BJ (cell line): ENCODE data around the gene NEO1. TPM values are rescaled to one million over a fixed set of nuclear protein-coding genes. Genes with fewer than 3 reads are reported as not detected.

ENCODE experiments used
- CTCF ChIA-PET: fragments of 350-600 bp; formaldehyde crosslinking; extraction: SDS; loops from one replicate; lab custom pipeline; 2021; ENCODE audit warnings: antibody characterized with exemption, inconsistent platforms; lab: Yijun Ruan, JAX
- POLR2A ChIA-PET: fragments of 300-600 bp; sonication (Branson Sonifier 250); formaldehyde crosslinking; extraction: SDS; loops from one replicate; lab custom pipeline; 2021; ENCODE audit warnings: antibody characterized with exemption; lab: Charles Lee
- DNase-seq: peaks from one replicate; pipeline ENCODE4 v3.0.0-alpha.2; 2011; ENCODE audit warnings: low read depth
- H3K27me3 ChIP-seq: 2 replicates; pipeline ENCODE4 v1.6.0; 2011; ENCODE audit warnings: low read length; ENCODE audit not compliant: control insufficient read depth, insufficient read depth
- H3K36me3 ChIP-seq: 2 replicates; pipeline ENCODE4 v1.5.1; 2011; ENCODE audit warnings: low read length; ENCODE audit not compliant: control insufficient read depth, insufficient read depth
- H3K4me3 ChIP-seq: 2 replicates; pipeline ENCODE4 v1.5.1; 2011; ENCODE audit warnings: low read depth, mild to moderate bottlenecking, control low read depth, low read length
- CTCF ChIP-seq: IDR thresholded peaks from 2 replicates; pipeline ENCODE4 v1.5.1; 2011; ENCODE audit warnings: low read depth, mild to moderate bottlenecking, control low read depth, inconsistent platforms, low read length, moderate library complexity; ENCODE audit not compliant: insufficient read depth
- polyA plus RNA-seq: library from polyadenylated mRNA; depleted of rRNA; stranded (reverse); fragments of >200 nt; gene quantifications from 2 replicates; pipeline ENCODE4 v1.2.3, GENCODE V29; 2011

Gene NEO1
- polyA plus RNA-seq, 1 experiment = 2.9 TPM

GRCh38 chr15:73142802-73143762 lies 90.8 kb downstream of the NEO1 start:
- CTCF ChIA-PET = no interaction called here
- TF ChIP-seq CTCF = no peak

GRCh38 chr15:73143763-73144155 lies 91.5 kb downstream of the NEO1 start:
- Histone ChIP-seq H3K4me3 (no peak overlapping the region), H3K36me3 (no peaks in the 10 kb centered on the region), H3K27me3 (no peaks in the 10 kb centered on the region)
- CTCF ChIA-PET = no interaction called here
- POLR2A ChIA-PET = no interaction called here
- DNase-seq = no peak
- TF ChIP-seq CTCF = no peak

More at GRCh38 chr15:73142802-73143762, 90.8 kb downstream of the NEO1 start:
- no peak overlapping the region for H3K4me3 ChIP-seq
- POLR2A ChIA-PET = no interaction called here
- H3K36me3 ChIP-seq = no peaks in the 10 kb centered on the region
- DNase-seq = no peak
- H3K27me3 ChIP-seq = no peaks in the 10 kb centered on the region

GRCh38 chr15:73146419-73146818 lies 94.2 kb downstream of the NEO1 start:
- CTCF ChIA-PET = no interaction called here
- Histone ChIP-seq H3K4me3 (no peak overlapping the region), H3K36me3 (no peaks in the 10 kb centered on the region), H3K27me3 (no peaks in the 10 kb centered on the region)
- DNase-seq = no peak
- no peak for TF ChIP-seq CTCF
- POLR2A ChIA-PET = no interaction called here

- no peak for TF ChIP-seq CTCF
- POLR2A ChIA-PET = no interaction called here
- CTCF ChIA-PET = no interaction called here
- Histone ChIP-seq H3K4me3 (no peak overlapping the region), H3K36me3 (no peaks in the 10 kb centered on the region), H3K27me3 (no peaks in the 10 kb centered on the region)
- DNase-seq = no peak
These were observed 98.6 kb downstream of the NEO1 start for GRCh38 chr15:73150831-73151230.

GRCh38 chr15:73153024-73153423 lies 100.8 kb downstream of the NEO1 start:
- DNase-seq = no peak

More at GRCh38 chr15:73153024-73153423, 100.8 kb downstream of the NEO1 start:
- no peak for TF ChIP-seq CTCF
- CTCF ChIA-PET = no interaction called here
- H3K36me3 ChIP-seq = no peaks in the 10 kb centered on the region
- no peak overlapping the region for H3K4me3 ChIP-seq
- no peaks in the 10 kb centered on the region for H3K27me3 ChIP-seq
- POLR2A ChIA-PET = no interaction called here
